Ovary (tissue), 9 donors: ENCODE measurements around the gene LRRC4C. TPM values are rescaled to one million over a fixed set of nuclear protein-coding genes. Genes with fewer than 3 reads are reported as not detected.

Experiments used
- DNase-seq, 5 donors: peaks; one replicate each; pipeline ENCODE4 v3.0.0-alpha.2; 2019 to 2020
- H3K27ac ChIP-seq, 2 donors: fragments of 200-600 bp; one replicate each; pipeline versions ENCODE4 v1.5.1 to v1.8.0; 2019 to 2022
- H3K27me3 ChIP-seq: fragments of 200-600 bp; one replicate; pipeline ENCODE4 v1.8.0; 2022
- H3K36me3 ChIP-seq: fragments of 200-600 bp; sonication (generic); one replicate; pipeline ENCODE4 v1.5.1; 2019
- H3K4me1 ChIP-seq: one replicate; pipeline ENCODE4 v1.8.1; 2013; ENCODE audit warnings: mild to moderate bottlenecking, moderate library complexity; ENCODE audit not compliant: insufficient read depth
- H3K4me3 ChIP-seq: fragments of 200-600 bp; sonication (generic); one replicate; pipeline ENCODE4 v1.5.1; 2017
- H3K9me3 ChIP-seq, 2 donors: fragments of 200-600 bp in 1 of 2; sonication (generic) in 1 of 2; one replicate each; pipeline versions ENCODE4 v1.5.1 to v1.8.1; 2013 to 2019; ENCODE audit warnings: mild to moderate bottlenecking in 1 of 2, moderate library complexity in 1 of 2
- EP300 ChIP-seq: sonication (generic); formaldehyde crosslinking; IDR thresholded peaks from one replicate; pipeline ENCODE4 v1.6.1; 2017; ENCODE audit warnings: antibody characterized with exemption
- POLR2A ChIP-seq: fragments of 450-650 bp; IDR thresholded peaks from one replicate; pipeline ENCODE4 v1.6.1; 2017; ENCODE audit warnings: antibody characterized with exemption, mild to moderate bottlenecking, moderate library complexity
- WGBS, 3 donors: extraction: QIAGEN DNeasy Blood & Tissue Kit in 1 of 3; methylation state at CpG; one replicate each; pipeline versions ENCODE4 v1.1.5 to v1.1.7; 2013 to 2017; 5-methylcytosine and 5-hydroxymethylcytosine counted together
- intact Hi-C, 4 donors: fragments of 100-400 bp; cut with DNase I; formaldehyde crosslinking; loops; one replicate each; pipeline versions ENCODE4 v1.11.0 to v1.15.1; 2022 to 2023
- polyA plus RNA-seq, 2 donors: library from polyadenylated mRNA; stranded (reverse); fragments of 200-250 nt in 1 of 2; fragments of 350-450 nt in 1 of 2; fragmentation: Illumina TruSeq in 1 of 2; extraction: RNeasy Lipid Tissue Mini Kit (QIAGEN cat#74804) in 1 of 2; gene quantifications; one replicate each; pipeline ENCODE4 v1.2.3, GENCODE V29; 2013 to 2014
- total RNA-seq, 7 donors: library from RNA; depleted of rRNA in 2 of 7; stranded (reverse); fragments of >200 nt in 2 of 7; fragmentation: NEBNext Ultra II Directional in 3 of 7; extraction: Animal tissue kit (Norgen Biotek cat#: 25700) in 3 of 7; gene quantifications; one replicate each; pipeline versions ENCODE4 v1.1.0 to v1.2.4, GENCODE V29; 2016 to 2023
- TF ChIP-seq, protein P1 (sequence below), 3 donors: fragments of 450-650 bp in 2 of 3; fragments of 200-600 bp in 1 of 3; IDR thresholded peaks; one replicate each; pipeline versions ENCODE4 v1.5.1 to v1.8.0; 2016 to 2022; ENCODE audit warnings: antibody characterized with exemption in 3 of 3, mild to moderate bottlenecking in 1 of 3
- donor health status: DM: no; HTN: no; CAD: no; lungs with moderate emphysema.
- donor health status: DM: no; HTN: no; CAD: no.
- donor health status: Bipolar disorder and iron deficiency.
- donor health status: DM: yes; HTN: yes; CAD: no.
- donor health status: DM: no; HTN: no; CAD: no.
- donor health status: DM: yes; HTN: yes; CAD: no.

LRRC4C gene
- total and polyA plus RNA-seq, 9 donors = 0.15 to 12.5 (median 0.78) TPM

DNA sequence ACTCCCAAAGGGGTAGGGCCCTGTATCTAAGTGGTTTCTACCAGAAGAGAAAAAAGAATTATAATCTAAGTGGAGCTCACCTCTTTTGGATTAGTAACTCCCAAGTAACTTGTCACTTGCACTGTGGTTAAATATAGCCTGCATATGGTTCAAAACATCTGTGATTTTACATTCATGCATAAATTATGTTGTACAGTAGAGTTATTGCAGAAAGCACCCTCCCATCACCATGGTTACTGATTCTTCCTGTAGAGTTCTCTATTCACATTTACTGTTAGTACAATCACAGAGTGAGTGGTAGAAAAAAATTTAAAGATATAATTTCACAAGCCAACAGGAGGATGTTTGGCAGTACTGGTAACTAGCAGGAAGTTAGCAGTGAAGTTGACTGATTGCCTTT is 80.4 kb downstream of the LRRC4C start:
- Histone ChIP-seq H3K27ac (no peak overlapping the region), H3K27me3 (no peaks in the 10 kb centered on the region), H3K9me3 (no peaks in the 10 kb centered on the region), H3K4me3 (no peak overlapping the region), H3K4me1 (no peaks in the 10 kb centered on the region), H3K36me3 (no peaks in the 10 kb centered on the region)
- DNase-seq = no peak
- intact Hi-C loops = no loop called here
- TF ChIP-seq EP300 = no peak
- no peak for TF ChIP-seq POLR2A
- TF ChIP-seq, protein P1, sequence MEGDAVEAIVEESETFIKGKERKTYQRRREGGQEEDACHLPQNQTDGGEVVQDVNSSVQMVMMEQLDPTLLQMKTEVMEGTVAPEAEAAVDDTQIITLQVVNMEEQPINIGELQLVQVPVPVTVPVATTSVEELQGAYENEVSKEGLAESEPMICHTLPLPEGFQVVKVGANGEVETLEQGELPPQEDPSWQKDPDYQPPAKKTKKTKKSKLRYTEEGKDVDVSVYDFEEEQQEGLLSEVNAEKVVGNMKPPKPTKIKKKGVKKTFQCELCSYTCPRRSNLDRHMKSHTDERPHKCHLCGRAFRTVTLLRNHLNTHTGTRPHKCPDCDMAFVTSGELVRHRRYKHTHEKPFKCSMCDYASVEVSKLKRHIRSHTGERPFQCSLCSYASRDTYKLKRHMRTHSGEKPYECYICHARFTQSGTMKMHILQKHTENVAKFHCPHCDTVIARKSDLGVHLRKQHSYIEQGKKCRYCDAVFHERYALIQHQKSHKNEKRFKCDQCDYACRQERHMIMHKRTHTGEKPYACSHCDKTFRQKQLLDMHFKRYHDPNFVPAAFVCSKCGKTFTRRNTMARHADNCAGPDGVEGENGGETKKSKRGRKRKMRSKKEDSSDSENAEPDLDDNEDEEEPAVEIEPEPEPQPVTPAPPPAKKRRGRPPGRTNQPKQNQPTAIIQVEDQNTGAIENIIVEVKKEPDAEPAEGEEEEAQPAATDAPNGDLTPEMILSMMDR (IDR thresholded peaks at IDR 0.05) = no peak

DNA sequence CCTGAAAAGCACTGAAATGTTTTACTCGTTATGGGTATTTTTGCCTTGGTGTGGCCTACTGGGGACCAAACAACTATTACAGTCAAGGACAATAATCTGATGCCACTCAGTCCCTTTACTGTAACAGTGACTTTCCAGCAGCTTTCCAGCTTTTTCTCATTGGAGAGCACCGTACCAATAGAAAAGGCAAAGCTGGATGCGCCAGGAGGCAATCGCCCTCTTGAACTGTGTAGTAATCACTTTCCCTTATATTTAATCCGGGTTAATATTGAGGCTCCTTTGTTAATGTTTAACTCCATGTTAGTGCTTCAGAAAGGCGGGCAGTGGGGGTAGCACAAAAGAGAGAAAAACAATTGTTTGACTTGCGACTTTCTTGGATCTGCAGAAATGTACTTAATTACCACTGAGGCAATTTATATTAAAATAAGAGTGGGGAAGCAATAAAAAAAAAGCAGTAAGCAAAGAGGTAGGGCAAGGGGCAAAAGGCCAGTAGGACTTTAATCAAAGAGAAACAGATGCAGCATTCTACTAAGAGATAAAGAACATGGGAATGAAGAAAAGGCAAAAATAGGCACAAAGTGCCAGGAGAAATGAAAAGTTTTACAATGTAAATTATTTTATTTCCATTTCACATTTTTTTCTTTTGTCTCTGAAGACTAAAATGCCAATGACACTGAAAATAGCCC is 81.6 kb downstream of the LRRC4C start:
- H3K4me1 ChIP-seq = no peaks in the 10 kb centered on the region
- no peak overlapping the region for H3K27ac ChIP-seq
- TF ChIP-seq, protein P1 (IDR thresholded peaks at IDR 0.05) = no peak
- TF ChIP-seq EP300 (no peak), POLR2A (no peak)
- intact Hi-C loops = no loop called here
- no peak overlapping the region for H3K4me3 ChIP-seq
- 85 to 92% (median 91%) methylated on average over 7 of the region's 7 CpGs for WGBS, 3 donors
- no peak for DNase-seq
- no peaks in the 10 kb centered on the region for H3K36me3 ChIP-seq
- no peaks in the 10 kb centered on the region for H3K27me3 ChIP-seq
- H3K9me3 ChIP-seq = no peaks in the 10 kb centered on the region

DNA sequence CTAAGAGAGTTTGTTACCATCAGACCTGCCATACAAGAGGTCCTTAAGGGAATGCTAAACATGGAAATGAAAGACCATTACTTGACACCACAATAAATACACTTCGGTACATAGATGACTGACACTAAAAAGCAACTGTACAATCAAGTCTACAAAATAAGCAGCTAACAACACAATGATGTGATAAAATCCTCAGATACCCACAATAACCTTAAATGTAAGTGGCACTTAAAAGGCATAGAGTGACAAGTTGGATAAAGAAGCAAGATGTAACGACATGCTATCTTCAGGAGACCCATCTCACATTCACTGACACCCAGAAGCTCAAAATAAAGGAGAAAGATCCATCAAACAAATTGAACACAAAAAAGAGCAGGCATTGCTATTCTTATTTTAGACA is 107.6 kb downstream of the LRRC4C start:
- H3K36me3 ChIP-seq = no peaks in the 10 kb centered on the region
- no peaks in the 10 kb centered on the region for H3K9me3 ChIP-seq
- no peak overlapping the region for H3K27ac ChIP-seq
- no peak for TF ChIP-seq POLR2A
- TF ChIP-seq, protein P1 (IDR thresholded peaks at IDR 0.05) = no peak
- TF ChIP-seq EP300 = no peak
- no peak overlapping the region for H3K4me3 ChIP-seq
- WGBS, 3 donors = 79 to 82% (median 81%) methylated on average over 2 of the region's 2 CpGs
- intact Hi-C loops = no loop called here
- no peak for DNase-seq
- H3K4me1 ChIP-seq = no peaks in the 10 kb centered on the region
- no peaks in the 10 kb centered on the region for H3K27me3 ChIP-seq

DNA sequence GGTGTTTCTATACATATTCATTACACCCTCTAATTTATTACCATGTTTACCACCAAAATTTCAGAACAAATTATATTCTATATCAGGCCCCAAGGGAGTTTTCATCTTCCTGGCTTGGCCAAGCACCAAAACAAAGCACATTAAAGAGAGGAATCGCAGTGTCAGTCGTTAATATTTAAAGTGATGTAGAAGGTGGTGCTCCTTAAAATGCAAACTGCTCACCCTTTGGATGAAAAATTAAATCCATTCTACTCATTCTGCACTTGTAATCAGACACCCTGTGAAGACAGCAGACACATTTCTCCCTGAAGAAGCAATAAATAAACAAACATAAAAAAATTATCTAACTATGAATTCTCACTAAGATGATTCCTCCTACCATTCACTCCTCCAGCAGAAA is 113.4 kb downstream of the LRRC4C start:
- WGBS, 3 donors = 51 to 62% (median 56%) methylated on average over 2 of the region's 2 CpGs
- intact Hi-C loops = loop anchor here in 1 of 4 donors (10.0 kb wide), 1 partner anchor 61 kb away; no protein-coding TSS in a partner anchor
- no peak for DNase-seq
- Histone ChIP-seq H3K27me3 (no peaks in the 10 kb centered on the region), H3K4me3 (no peak overlapping the region), H3K4me1 (no peaks in the 10 kb centered on the region), H3K9me3 (no peaks in the 10 kb centered on the region), H3K36me3 (no peaks in the 10 kb centered on the region), H3K27ac (no peak overlapping the region)
- TF ChIP-seq EP300 (no peak), POLR2A (no peak)
- TF ChIP-seq, protein P1 (IDR thresholded peaks at IDR 0.05) = no peak
